Right lobe of liver (tissue), 6 donors: ENCODE results near the gene PTOV1. TPM values are rescaled to one million over a fixed set of nuclear protein-coding genes. Genes with fewer than 3 reads are reported as not detected.

Experiments used
- ATAC-seq, 4 donors: fragments of 200-7000 bp; cut with Tn5 transposase; one replicate each; pipeline ENCODE4 v1.9.1; 2020; ENCODE audit warnings: mild to moderate bottlenecking in 4 of 4, moderate library complexity in 4 of 4
- DNase-seq, 3 donors: peaks; one replicate each; pipeline ENCODE4 v3.0.0-alpha.2; 2020
- H3K27ac ChIP-seq, 3 donors: fragments of 200-600 bp; one replicate each; pipeline ENCODE4 v1.8.0; 2022
- H3K27me3 ChIP-seq, 2 donors: fragments of 200-600 bp; one replicate each; pipeline ENCODE4 v1.8.0; 2022
- H3K36me3 ChIP-seq, 4 donors: fragments of 200-600 bp; sonication (generic) in 1 of 4; one replicate each; pipeline versions ENCODE4 v1.5.1 to v1.8.0; 2017 to 2022; ENCODE audit warnings: control low read depth in 1 of 4
- H3K4me1 ChIP-seq, 4 donors: fragments of 200-600 bp; sonication (generic) in 1 of 4; one replicate each; pipeline versions ENCODE4 v1.5.1 to v1.8.0; 2017 to 2022; ENCODE audit warnings: control low read depth in 1 of 4
- H3K4me3 ChIP-seq, 3 donors: fragments of 200-600 bp; one replicate each; pipeline ENCODE4 v1.8.0; 2022
- H3K9me3 ChIP-seq, 4 donors: fragments of 200-600 bp; sonication (generic) in 1 of 4; one replicate each; pipeline versions ENCODE4 v1.5.1 to v1.8.0; 2017 to 2022; ENCODE audit warnings: control low read depth in 1 of 4
- POLR2A ChIP-seq: fragments of 450-650 bp; IDR thresholded peaks from one replicate; pipeline ENCODE4 v1.6.1; 2017; ENCODE audit warnings: antibody characterized with exemption, mild to moderate bottlenecking
- WGBS: methylation state at CpG from one replicate; pipeline ENCODE4 v1.1.6; 2018; ENCODE audit warnings: low coverage, low lambda C conversion rate; ENCODE audit not compliant: insufficient coverage; ENCODE audit errors: missing lambda C conversion rate; 5-methylcytosine and 5-hydroxymethylcytosine counted together
- intact Hi-C, 2 donors: fragments of 100-400 bp; cut with DNase I; formaldehyde crosslinking; loops; one replicate each; pipeline versions ENCODE4 v1.11.2 to v1.14.1; 2022
- long read RNA-seq: library from polyadenylated mRNA; unstranded; transcript quantifications from one replicate; pipeline ENCODE4 v2.0.0, GENCODE V29; 2019
- total RNA-seq, 6 experiments: library from RNA; depleted of rRNA in 2 of 6; stranded (reverse); fragments of >200 nt in 2 of 6; fragmentation: NEBNext Ultra II Directional in 3 of 6; extraction: Animal tissue kit (Norgen Biotek cat#: 25700) in 3 of 6; gene quantifications; one replicate each; pipeline versions ENCODE4 v1.1.0 to v1.2.4, GENCODE V29; 2016 to 2023
- TF ChIP-seq, protein P1 (sequence below), 4 donors: fragments of 200-600 bp in 3 of 4; fragments of 450-650 bp in 1 of 4; IDR thresholded peaks; one replicate each; pipeline versions ENCODE4 v1.5.1 to v1.8.0; 2016 to 2022; ENCODE audit warnings: antibody characterized with exemption in 4 of 4, mild to moderate bottlenecking in 2 of 4
- donor health status: DM: no; HTN: yes; CAD: no.
- donor health status: DM: no; HTN: no; CAD: no.
- donor health status: DM: no; HTN: no; CAD: no.
- donor health status: DM: no; HTN: yes; CAD: no.
- donor health status: DM: no; HTN: yes; CAD: no.

The PTOV1 gene
- total RNA-seq, result 10 to 100 TPM; 44.4 to 93.0 (median 69.6) TPM
- long read RNA-seq, partial matches to known transcripts, result 5 of 7 reads
- long read RNA-seq, other reads (novel, unspliced or antisense), result 0 of 7 reads

DNA sequence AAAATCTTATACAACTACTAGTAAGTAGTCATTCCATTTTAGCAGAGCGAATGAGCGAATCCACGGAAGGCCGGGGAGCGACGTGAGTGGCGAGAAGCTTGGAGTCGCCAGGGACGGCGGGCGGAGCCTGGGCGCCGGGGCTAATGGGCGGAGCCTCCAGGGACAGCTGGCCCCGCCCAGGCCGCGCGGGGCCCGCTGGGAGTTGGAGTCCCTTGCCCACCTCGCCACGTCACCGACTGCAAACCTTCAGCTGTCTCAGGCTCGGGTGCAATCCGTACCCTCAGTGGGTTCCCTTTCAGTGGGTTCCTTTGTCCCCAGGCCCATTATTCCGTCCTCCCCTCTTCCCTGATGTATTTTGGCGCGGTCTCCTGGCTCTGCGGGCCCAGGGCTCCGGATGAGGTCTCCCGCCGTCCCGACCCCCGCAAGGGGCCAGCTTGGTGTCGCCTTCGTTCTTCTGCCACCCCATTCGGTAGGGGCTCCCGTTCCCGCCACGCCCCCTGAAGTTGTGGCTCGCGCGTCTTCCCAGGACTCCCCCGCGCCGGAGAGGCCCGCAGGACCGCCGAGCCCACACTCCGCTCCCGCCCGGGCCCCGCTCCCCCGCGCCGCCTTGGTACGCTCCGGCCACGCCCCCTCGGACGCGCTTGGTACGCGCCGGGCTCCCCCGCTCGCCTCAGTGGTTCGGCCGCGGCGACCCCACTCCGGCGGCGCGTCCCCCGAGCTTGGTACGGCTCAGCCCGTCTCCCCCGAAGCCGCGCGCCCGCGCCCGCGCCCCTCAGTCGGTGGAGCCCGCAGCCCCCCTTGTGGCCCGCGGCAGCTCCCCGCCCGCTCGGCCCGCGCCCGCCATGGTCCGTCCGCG, at the start of gene PTOV1:
PTOV1 (plus strand) TSS at position 673 of the 856 bp plus-strand sequence.
- ATAC-seq (peak; percentile 91 to 97 (median 94)), DNase-seq (peak; percentile 93 to 94 (median 94))
- Histone ChIP-seq H3K9me3 (no peaks in the 10 kb centered on the region), H3K36me3 (peaks cover 0 to 10% (median 0%) of the 10 kb centered on the region in 4 donors), H3K27me3 (no peaks in the 10 kb centered on the region), H3K27ac (peak within 1 kb of the TSS; percentile 98 to 100 (median 99)), H3K4me1 (peaks cover 0 to 22% (median 6%) of the 10 kb centered on the region in 4 donors), H3K4me3 (peak within 1 kb of the TSS; percentile 55 to 98 (median 91))
- 0% methylated on average over 9 of the region's 98 CpGs for WGBS
- intact Hi-C loops, result no loop called here
- TF ChIP-seq POLR2A, result peak; percentile 83
- TF ChIP-seq, protein P1, sequence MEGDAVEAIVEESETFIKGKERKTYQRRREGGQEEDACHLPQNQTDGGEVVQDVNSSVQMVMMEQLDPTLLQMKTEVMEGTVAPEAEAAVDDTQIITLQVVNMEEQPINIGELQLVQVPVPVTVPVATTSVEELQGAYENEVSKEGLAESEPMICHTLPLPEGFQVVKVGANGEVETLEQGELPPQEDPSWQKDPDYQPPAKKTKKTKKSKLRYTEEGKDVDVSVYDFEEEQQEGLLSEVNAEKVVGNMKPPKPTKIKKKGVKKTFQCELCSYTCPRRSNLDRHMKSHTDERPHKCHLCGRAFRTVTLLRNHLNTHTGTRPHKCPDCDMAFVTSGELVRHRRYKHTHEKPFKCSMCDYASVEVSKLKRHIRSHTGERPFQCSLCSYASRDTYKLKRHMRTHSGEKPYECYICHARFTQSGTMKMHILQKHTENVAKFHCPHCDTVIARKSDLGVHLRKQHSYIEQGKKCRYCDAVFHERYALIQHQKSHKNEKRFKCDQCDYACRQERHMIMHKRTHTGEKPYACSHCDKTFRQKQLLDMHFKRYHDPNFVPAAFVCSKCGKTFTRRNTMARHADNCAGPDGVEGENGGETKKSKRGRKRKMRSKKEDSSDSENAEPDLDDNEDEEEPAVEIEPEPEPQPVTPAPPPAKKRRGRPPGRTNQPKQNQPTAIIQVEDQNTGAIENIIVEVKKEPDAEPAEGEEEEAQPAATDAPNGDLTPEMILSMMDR (IDR thresholded peaks at IDR 0.05), result no peak

- Histone ChIP-seq H3K4me1 (no peaks in the 10 kb centered on the region), H3K4me3 (no peak overlapping the region), H3K27me3 (no peaks in the 10 kb centered on the region), H3K9me3 (no peaks in the 10 kb centered on the region), H3K36me3 (peaks cover 0 to 55% (median 33%) of the 10 kb centered on the region in 4 donors), H3K27ac (no peak overlapping the region)
- DNase-seq (no peak), ATAC-seq (no peak)
- intact Hi-C loops, result no loop called here
- 91% methylated on average over 12 of the region's 32 CpGs for WGBS
- TF ChIP-seq, protein P1 (IDR thresholded peaks at IDR 0.05), result no peak
- no peak for TF ChIP-seq POLR2A
Observed at GRCh38 chr19:49801401-49801888, 49.5 kb upstream of the PTOV1 start.

DNA sequence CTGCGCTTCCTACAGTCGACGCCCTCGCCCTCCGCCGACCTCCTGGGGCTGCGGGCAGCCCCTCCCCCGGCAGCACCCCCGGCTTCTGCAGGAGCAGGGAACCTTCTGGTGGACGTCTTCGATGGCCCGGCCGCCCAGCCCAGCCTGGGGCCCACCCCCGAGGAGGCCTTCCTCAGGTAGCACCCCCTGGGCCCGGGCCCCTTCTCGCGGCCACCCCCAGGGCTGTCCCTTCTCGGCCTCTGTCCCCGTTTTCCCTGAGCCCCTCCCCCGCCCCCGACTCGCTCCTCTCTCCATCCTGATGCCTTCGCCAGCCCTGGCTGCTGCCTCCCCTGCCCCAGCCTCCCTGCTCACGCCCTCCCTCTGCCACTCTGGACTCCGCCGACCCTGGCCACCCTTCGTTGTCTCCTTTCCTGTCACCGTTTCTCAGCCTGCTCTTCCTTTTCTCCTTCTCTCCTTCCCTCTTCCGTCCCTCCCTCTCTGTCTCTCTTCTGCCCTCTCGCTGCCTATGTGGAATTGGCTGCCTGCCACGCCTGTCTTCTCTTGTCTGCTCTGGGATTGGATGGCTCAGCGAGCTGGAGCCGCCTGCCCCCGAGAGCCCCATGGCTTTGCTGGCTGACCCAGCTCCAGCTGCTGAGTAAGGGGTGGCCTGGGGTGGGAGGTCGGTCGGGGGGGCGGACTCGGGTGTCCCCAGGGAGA, 48.8 kb upstream of the PTOV1 start:
- H3K36me3 ChIP-seq, result peaks cover 0 to 48% (median 30%) of the 10 kb centered on the region in 4 donors
- ATAC-seq (peak; percentile 7 to 45 (median 21)), DNase-seq (peak in 2 of 3 donors; percentile 67 to 74)
- H3K27ac ChIP-seq, result no peak overlapping the region
- no peaks in the 10 kb centered on the region for H3K9me3 ChIP-seq
- no peak overlapping the region for H3K4me3 ChIP-seq
- H3K4me1 ChIP-seq, result no peaks in the 10 kb centered on the region
- WGBS, result 74% methylated on average over 30 of the region's 38 CpGs
- TF ChIP-seq, protein P1 (IDR thresholded peaks at IDR 0.05), result peak in 2 of 4 donors; percentile 8 to 11
- TF ChIP-seq POLR2A, result no peak
- intact Hi-C loops, result no loop called here
- H3K27me3 ChIP-seq, result no peaks in the 10 kb centered on the region

GRCh38 chr19:49802836-49803528, 48.0 kb upstream of the PTOV1 start:
- no peaks in the 10 kb centered on the region for H3K27me3 ChIP-seq
- H3K27ac ChIP-seq, result no peak overlapping the region
- H3K9me3 ChIP-seq, result no peaks in the 10 kb centered on the region
- TF ChIP-seq, protein P1 (IDR thresholded peaks at IDR 0.05), result no peak
- no peak for TF ChIP-seq POLR2A
- intact Hi-C loops, result no loop called here
- no peak overlapping the region for H3K4me3 ChIP-seq
- no peaks in the 10 kb centered on the region for H3K4me1 ChIP-seq
- ATAC-seq, result no peak
- DNase-seq, result no peak
- WGBS, result 85% methylated on average over 12 of the region's 24 CpGs
- H3K36me3 ChIP-seq, result peaks cover 0 to 40% (median 25%) of the 10 kb centered on the region in 4 donors
